GM12872 (cell line): ENCODE results near the gene CNGB1.

Experiments
- TF ChIP-seq, protein P1 (sequence below): IDR thresholded peaks from 3 replicates; pipeline ENCODE4 v1.5.1; 2011; ENCODE audit warnings: low read depth, mild to moderate bottlenecking, low read length, moderate library complexity; ENCODE audit not compliant: insufficient read depth

The CNGB1 gene

GRCh38 chr16:57967916-57968315 is 3.0 kb downstream of the CNGB1 start:
- TF ChIP-seq, protein P1, sequence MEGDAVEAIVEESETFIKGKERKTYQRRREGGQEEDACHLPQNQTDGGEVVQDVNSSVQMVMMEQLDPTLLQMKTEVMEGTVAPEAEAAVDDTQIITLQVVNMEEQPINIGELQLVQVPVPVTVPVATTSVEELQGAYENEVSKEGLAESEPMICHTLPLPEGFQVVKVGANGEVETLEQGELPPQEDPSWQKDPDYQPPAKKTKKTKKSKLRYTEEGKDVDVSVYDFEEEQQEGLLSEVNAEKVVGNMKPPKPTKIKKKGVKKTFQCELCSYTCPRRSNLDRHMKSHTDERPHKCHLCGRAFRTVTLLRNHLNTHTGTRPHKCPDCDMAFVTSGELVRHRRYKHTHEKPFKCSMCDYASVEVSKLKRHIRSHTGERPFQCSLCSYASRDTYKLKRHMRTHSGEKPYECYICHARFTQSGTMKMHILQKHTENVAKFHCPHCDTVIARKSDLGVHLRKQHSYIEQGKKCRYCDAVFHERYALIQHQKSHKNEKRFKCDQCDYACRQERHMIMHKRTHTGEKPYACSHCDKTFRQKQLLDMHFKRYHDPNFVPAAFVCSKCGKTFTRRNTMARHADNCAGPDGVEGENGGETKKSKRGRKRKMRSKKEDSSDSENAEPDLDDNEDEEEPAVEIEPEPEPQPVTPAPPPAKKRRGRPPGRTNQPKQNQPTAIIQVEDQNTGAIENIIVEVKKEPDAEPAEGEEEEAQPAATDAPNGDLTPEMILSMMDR = no peak

- TF ChIP-seq, protein P1 = no peak
Measured at GRCh38 chr16:57966986-57967385, 3.9 kb downstream of the CNGB1 start.

DNA sequence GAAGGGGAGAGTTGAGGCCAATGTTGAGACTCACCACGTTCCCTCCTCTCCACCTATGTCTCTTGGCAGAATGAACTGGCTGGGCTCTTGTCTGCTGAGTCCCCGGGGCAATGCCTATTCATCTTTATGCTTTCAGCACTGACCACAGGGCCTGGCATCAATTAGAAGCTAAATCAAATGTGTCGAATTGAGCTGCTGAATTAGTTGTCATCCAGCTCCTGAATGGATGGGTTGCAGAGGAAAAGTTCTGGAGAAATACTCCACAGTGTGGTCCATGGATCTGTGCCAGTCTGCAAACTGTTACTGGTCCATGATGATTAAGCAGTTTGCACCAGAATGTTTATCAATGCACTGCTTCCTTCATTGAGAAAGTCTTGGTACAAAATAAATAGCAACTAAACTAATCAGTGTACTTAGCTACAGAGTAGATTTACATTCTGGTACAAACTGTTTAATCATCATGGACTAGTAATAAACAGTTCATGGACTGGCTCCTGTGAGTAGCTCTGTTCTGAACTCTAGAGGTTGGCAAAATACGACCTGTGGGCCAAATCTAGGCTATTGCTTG is 4.6 kb downstream of the CNGB1 start:
- TF ChIP-seq, protein P1 = no peak

DNA sequence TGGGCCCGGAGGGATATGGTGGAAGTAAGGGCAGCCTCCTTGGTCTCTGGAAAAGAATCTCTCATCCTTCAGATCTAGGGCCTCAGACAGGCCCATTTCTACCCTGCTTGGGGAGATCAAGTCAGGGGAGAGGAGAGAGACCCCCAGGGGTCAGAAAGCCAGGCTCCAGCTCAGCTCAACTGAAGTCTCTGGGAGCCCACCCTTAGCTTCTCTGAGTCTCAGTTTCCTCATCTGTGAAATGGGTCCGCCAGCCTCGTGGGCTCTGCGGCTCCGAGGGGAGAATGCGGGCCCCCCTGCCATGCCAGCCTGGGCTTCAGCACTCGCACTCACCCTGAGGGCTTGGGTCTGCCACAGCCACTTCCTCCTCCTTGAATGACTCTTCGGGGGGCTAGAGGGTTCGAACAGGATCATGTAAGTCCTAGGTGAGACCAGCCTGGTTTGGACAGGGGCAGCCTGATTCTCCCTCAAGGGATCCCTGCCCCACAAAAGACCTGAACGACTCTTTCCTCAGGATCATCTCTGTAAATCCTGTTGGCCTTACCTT is 6.7 kb downstream of the CNGB1 start:
- TF ChIP-seq, protein P1 = no peak

DNA sequence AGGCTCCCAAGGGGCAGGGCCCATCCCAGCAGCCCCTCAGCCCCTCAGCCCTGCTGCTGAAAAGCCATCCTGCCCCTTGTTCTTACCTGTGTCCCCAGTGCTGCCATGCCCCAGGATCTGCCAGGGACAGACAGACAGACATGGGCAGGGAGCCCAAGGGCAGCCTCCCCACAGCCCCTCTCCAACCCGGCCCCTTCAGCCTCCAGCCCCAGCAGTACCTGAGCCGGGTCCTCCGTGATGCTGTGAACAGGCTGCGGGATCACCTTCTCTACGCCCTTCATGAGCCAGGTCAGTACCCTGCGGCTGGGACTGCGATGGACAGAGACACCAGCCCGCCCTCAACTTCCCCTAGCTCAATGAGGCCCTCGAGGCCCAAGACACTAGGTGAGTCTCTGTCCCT is 8.2 kb downstream of the CNGB1 start:
- TF ChIP-seq, protein P1 = no peak

GRCh38 chr16:57962046-57962445 is 8.9 kb downstream of the CNGB1 start:
- TF ChIP-seq, protein P1 = no peak

- TF ChIP-seq, protein P1 = no peak
Measured at GRCh38 chr16:57961538-57961937, 9.4 kb downstream of the CNGB1 start.
